ENCODE measurements around the gene DIRAS3. TPM values are rescaled to one million over a fixed set of nuclear protein-coding genes. Genes with fewer than 3 reads are reported as not detected.
"Not testable (repeated sequence)": the region's sequence is repeated elsewhere in the genome, so short reads cannot be mapped to it uniquely, and the experiment has no call there.

DIRAS3 gene
- total RNA-seq, 4 donors from 2014 or later, result 0.57 to 1.3 (median 0.86) TPM

DNA sequence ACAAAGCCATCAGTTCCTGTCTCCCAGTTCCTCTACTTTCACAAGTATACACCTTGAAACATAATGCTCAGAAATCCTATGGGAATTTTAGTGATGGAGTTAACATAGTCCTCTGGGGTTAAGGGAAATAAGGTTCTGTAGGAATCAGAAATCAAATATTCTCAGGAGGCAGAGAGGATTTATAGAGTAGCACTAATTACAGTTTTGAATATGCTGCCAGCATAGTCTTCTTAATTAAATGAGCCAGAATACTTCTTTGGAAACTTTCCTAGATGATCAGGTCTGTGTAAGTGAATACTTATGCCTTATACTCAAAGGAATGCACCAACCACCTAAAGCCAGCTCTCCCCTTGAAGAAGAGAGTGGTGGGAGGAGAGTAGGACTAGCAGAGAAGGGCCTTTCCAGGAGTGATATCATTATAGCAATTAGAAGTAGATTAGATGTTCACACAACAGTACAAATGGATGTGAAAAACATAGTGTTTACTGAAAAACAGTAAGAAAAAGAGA lies 31.4 kb upstream of the DIRAS3 start:
- Histone ChIP-seq H3K4me1 (no peaks in the 10 kb centered on the region), H3K27me3 (no peaks in the 10 kb centered on the region), H3K27ac (no peak overlapping the region), H3K36me3 (no peaks in the 10 kb centered on the region), H3K9me3 (no peaks in the 10 kb centered on the region), H3K4me3 (no peak overlapping the region)
- intact Hi-C loops (cut with DNase I), result no loop called here
- TF ChIP-seq, protein P1, sequence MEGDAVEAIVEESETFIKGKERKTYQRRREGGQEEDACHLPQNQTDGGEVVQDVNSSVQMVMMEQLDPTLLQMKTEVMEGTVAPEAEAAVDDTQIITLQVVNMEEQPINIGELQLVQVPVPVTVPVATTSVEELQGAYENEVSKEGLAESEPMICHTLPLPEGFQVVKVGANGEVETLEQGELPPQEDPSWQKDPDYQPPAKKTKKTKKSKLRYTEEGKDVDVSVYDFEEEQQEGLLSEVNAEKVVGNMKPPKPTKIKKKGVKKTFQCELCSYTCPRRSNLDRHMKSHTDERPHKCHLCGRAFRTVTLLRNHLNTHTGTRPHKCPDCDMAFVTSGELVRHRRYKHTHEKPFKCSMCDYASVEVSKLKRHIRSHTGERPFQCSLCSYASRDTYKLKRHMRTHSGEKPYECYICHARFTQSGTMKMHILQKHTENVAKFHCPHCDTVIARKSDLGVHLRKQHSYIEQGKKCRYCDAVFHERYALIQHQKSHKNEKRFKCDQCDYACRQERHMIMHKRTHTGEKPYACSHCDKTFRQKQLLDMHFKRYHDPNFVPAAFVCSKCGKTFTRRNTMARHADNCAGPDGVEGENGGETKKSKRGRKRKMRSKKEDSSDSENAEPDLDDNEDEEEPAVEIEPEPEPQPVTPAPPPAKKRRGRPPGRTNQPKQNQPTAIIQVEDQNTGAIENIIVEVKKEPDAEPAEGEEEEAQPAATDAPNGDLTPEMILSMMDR (IDR thresholded peaks at IDR 0.05), result no peak
- no peak for TF ChIP-seq POLR2A (IDR thresholded peaks at IDR 0.05)
- DNase-seq, result no peak

DNA sequence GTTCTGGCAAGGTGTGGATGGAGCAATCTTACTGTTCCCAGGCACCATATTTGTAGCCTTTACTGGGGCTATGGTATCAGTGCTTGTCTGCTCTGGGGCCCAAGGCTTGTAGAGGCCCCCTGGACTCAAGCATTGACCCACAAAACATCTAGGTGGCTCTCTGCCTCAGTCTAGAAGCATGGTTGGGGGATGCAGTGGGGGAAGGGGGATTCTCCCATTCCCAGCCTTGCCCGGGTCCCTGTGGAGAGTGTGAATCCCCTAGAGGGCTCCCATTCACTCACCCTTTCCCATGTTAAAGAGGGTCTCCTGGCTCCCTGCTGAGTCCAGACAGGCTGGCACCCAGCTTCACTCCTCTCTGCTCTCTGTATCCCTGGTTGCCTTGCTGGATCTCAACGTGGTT lies 28.2 kb upstream of the DIRAS3 start:
- Histone ChIP-seq H3K9me3 (no peaks in the 10 kb centered on the region), H3K36me3 (no peaks in the 10 kb centered on the region), H3K4me3 (no peak overlapping the region), H3K4me1 (no peaks in the 10 kb centered on the region), H3K27ac (no peak overlapping the region), H3K27me3 (no peaks in the 10 kb centered on the region)
- WGBS, 2 donors, result 45 to 56% methylated on average over 1 of the region's 2 CpGs
- intact Hi-C loops (cut with DNase I), result no loop called here
- DNase-seq, result no peak
- TF ChIP-seq, protein P1 (IDR thresholded peaks at IDR 0.05), result no peak
- no peak for TF ChIP-seq POLR2A (IDR thresholded peaks at IDR 0.05)

DNA sequence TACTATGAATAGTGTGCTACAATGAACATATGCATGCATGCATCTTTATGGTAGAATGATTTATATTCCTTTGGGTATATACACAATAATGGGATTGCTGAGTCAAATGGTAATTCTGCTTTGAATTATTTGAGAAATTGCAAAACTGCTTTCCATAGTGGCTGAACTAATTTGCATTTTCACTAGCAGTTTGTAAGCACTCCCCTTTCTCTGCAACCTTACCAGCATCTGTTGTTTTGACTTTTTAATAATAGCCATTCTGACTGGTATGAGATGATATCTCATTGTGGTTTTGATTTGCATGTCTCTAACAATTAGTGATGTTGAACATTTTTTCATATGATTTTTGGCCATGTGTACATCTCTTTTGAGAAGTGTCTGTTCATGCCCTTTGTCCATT lies 24.0 kb upstream of the DIRAS3 start:
- no peak overlapping the region for H3K27ac ChIP-seq
- TF ChIP-seq, protein P1 (IDR thresholded peaks at IDR 0.05), result no peak
- TF ChIP-seq POLR2A (IDR thresholded peaks at IDR 0.05), result no peak
- intact Hi-C loops (cut with DNase I), result no loop called here
- no peaks in the 10 kb centered on the region for H3K27me3 ChIP-seq
- no peak for DNase-seq
- H3K36me3 ChIP-seq, result no peaks in the 10 kb centered on the region
- no peaks in the 10 kb centered on the region for H3K4me1 ChIP-seq
- H3K9me3 ChIP-seq, result no peaks in the 10 kb centered on the region
- H3K4me3 ChIP-seq, result no peak overlapping the region

DNA sequence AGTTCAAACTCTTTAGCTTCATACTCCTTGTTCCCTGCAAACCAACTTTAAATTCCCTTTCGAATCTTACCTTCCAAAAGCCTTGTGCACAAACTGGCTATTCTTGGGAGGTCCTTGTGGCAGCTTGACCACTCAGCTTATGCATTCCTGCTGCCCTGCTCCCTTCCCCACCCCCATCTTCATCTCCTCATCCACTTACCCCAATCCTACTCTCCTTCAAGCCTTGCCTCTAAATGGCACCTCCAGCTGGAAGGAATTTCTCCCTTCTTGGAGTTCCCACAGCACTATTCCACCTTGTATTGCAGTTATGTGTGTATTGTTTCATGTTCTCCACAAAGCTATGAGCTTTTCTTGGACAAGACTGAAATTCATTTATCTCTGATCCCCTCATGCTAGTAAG lies 15.3 kb upstream of the DIRAS3 start:
- H3K27ac ChIP-seq, result no peak overlapping the region
- TF ChIP-seq, protein P1 (IDR thresholded peaks at IDR 0.05), result no peak
- TF ChIP-seq POLR2A (IDR thresholded peaks at IDR 0.05), result no peak
- intact Hi-C loops (cut with DNase I), result no loop called here
- H3K27me3 ChIP-seq, result no peaks in the 10 kb centered on the region
- H3K4me1 ChIP-seq, result no peaks in the 10 kb centered on the region
- WGBS, 2 donors, result 83 to 88% methylated on average over 1 of the region's 1 CpG
- no peak for DNase-seq
- H3K9me3 ChIP-seq, result no peaks in the 10 kb centered on the region
- H3K36me3 ChIP-seq, result no peaks in the 10 kb centered on the region
- H3K4me3 ChIP-seq, result no peak overlapping the region

DNA sequence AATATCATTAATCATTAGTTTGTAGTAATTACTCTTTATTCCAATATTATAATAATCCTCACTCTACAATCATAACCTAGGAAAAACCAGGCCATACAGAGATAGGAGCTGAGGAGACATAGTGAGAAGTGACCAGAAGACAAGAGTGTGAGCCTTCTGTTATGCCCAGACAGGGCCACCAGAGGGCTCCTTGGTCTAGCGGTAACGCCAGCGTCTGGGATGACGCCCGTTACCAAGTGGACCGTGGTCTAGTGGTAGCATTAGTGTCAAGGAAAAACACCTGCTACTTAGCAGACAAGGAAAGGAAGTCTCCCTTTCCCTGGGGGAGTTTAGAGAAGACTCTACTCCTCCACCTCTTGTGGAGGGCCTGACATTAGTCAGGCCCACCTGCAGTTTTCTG lies 7.6 kb upstream of the DIRAS3 start:
- H3K9me3 ChIP-seq; H3K27me3 ChIP-seq; H3K36me3 ChIP-seq; DNase-seq; intact Hi-C loops (cut with DNase I); H3K4me3 ChIP-seq; H3K4me1 ChIP-seq; H3K27ac ChIP-seq: not testable (repeated sequence)
- 79 to 96% methylated on average over 6 of the region's 6 CpGs for WGBS, 2 donors

DNA sequence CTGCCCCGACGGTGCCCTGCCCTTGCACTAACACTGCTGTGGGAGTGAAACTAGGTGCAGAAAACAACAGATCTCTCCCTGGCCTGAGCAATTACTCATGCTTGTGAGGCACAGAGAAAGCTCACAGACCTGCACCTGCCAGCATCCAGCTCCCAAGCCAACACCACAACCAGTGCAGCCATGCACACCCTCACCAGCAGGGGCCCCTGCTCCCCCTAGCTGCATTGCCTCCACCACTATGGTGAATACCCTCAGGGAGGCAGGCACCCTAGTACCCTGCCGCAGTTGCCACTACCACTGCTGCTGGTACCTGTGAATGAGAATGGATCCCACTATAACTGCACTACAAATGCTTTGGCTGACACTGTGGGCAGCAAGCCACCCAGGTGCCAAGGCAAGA lies 7.1 kb upstream of the DIRAS3 start:
- Histone ChIP-seq H3K4me3 (no peak overlapping the region), H3K36me3 (no peaks in the 10 kb centered on the region), H3K27me3 (no peaks in the 10 kb centered on the region), H3K27ac (no peak overlapping the region), H3K9me3 (no peaks in the 10 kb centered on the region), H3K4me1 (no peaks in the 10 kb centered on the region)
- intact Hi-C loops (cut with DNase I), result no loop called here
- 83 to 89% methylated on average over 1 to 3 of the region's 3 CpGs for WGBS, 2 donors
- TF ChIP-seq, protein P1 (IDR thresholded peaks at IDR 0.05), result no peak
- no peak for TF ChIP-seq POLR2A (IDR thresholded peaks at IDR 0.05)
- DNase-seq, result no peak

All from esophagus squamous epithelium (tissue), 5 donors.